DMS114 treated with DMSO at 0.1 percent for 48 hours (cell line): ENCODE data around the gene PCDHGA6.
"Not testable (repeated sequence)": the region's sequence is repeated elsewhere in the genome, so short reads cannot be mapped to it uniquely, and the experiment has no call there.

Source experiments
- DNase-seq: peaks from one replicate; lab custom pipeline; 2025; ENCODE audit not compliant: unreplicated experiment; lab: John Stamatoyannopoulos, UW

Gene PCDHGA6

DNA sequence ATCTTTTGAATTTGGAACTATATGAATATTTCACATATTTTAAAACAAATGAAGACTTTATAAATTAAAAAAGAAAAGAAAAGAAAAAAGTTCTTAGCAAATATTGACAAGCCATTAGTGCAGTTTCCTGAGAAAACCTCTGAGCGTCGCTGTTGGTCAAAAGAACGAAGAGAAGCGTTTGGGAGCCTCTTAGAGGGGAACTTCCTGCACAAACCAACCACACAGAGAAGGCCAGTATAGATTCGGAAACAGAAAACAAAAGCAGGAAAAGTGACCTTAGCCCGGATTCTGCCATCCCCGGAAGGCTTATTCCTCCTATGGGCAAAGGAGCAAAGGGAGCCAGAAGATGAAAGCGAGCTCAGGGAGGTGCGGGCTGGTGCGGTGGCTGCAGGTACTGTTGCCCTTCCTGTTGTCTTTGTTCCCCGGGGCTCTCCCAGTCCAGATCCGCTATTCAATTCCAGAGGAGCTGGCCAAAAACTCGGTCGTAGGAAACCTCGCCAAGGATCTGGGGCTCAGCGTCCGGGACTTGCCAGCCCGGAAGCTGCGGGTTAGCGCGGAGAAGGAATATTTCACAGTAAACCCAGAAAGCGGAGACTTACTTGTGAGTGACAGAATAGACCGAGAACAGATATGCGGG is 13.8 kb upstream of the PCDHGA6 start, which contains the start of gene PCDHGB2:
Gene PCDHGB2, plus strand, starts transcription at position 205 of the 637 bp plus-strand sequence. Its CDS starts 142 bp downstream, at position 347.
- DNase-seq, result no peak

GRCh38 chr5:141360685-141361084 is 13.0 kb upstream of the PCDHGA6 start:
- DNase-seq, result no peak

GRCh38 chr5:141362719-141363118 is 11.0 kb upstream of the PCDHGA6 start:
- DNase-seq, result no peak

DNA sequence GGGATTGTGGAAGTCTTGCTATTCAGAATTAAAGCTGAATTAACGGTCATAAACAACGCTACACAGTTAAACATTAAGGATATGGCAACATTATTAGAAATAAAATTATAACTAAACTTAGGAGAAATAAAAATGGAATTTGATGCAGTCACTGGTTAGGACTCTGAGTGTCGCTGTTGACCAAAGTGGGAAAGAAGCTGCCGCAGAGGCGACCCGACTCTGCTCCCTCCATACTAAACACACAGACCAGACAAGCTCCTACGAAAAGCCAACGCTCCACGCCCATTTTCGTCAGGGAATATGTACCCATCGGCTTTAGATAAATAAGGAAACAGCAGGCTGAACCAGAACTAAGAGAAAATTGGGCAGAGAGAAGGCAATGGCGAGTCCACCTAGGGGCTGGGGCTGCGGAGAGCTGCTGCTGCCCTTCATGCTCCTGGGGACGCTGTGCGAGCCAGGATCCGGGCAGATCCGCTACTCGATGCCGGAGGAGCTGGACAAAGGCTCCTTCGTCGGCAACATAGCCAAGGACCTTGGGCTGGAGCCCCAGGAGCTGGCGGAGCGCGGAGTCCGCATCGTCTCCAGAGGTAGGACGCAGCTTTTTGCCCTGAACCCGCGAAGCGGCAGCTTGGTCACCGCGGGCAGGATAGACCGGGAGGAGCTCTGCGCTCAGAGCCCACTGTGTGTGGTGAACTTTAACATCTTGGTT is 9.6 kb upstream of the PCDHGA6 start, which contains the start of gene PCDHGA5:
Gene PCDHGA5, plus strand, starts transcription at position 211 of the 709 bp plus-strand sequence. Its CDS starts 169 bp downstream, at position 380.
- peak; percentile 36 for DNase-seq

DNA sequence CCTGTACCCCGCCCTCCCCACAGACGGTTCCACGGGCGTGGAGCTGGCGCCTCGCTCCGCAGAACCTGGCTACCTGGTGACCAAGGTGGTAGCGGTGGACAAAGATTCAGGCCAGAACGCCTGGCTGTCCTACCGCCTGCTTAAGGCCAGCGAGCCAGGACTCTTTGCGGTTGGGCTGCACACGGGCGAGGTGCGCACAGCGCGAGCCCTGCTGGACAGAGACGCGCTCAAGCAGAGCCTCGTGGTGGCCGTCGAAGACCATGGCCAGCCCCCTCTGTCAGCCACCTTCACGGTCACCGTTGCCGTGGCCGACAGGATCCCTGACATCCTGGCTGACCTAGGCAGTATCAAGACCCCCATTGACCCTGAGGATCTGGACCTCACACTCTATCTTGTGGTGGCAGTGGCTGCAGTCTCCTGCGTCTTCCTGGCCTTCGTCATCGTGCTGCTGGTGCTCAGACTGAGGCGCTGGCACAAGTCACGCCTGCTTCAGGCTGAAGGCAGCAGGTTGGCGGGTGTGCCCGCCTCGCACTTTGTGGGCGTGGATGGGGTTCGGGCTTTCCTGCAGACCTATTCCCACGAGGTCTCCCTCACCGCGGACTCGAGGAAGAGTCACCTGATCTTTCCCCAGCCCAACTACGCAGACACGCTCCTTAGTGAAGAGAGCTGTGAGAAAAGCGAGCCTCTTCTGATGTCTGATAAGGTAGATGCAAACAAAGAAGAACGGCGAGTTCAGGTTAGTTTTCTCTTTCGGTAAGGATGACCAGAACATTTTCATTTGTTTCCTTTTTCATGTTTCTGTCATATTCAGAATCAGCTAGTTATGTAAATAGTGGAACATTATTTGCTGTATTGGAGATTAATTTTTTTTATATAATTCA is 7.4 kb upstream of the PCDHGA6 start:
- no peak for DNase-seq

DNA sequence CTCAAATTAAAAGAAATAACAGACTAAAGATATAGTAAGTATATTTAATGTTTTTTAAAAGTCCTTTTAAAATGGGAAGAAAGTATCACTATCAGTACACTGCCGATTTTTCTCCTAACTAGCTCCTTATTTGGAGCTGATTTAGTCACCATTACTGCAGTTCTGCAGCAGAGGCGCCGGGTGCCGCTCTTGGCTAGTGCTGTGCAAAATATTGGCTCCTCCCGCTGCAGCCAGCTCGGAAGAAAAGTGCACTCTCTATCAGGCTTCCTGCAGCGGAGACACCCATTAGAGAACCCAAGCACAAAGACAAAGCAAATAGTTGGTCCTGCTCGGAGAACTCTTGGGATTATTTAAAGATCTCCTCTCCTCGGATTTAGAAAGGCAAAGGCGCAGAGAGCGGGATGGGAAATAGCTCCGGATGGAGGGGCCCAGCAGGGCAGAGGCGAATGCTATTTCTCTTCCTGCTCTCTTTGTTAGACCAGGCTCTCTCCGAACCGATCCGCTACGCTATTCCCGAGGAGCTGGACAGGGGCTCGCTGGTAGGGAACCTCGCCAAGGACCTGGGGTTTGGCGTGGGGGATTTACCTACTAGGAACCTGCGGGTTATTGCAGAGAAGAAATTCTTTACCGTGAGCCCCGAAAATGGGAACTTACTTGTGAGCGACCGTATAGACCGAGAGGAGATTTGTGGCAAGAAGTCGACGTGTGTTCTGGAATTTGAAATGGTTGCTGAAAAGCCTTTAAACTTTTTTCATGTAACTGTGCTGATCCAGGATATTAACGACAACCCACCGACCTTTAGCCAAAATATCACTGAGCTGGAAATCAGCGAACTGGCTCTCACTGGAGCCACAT is 3.5 kb upstream of the PCDHGA6 start, which contains the start of gene PCDHGB3:
Gene PCDHGB3, plus strand, starts transcription at position 249 of the 855 bp plus-strand sequence. Its CDS starts 153 bp downstream, at position 402.
- DNase-seq, result no peak

DNA sequence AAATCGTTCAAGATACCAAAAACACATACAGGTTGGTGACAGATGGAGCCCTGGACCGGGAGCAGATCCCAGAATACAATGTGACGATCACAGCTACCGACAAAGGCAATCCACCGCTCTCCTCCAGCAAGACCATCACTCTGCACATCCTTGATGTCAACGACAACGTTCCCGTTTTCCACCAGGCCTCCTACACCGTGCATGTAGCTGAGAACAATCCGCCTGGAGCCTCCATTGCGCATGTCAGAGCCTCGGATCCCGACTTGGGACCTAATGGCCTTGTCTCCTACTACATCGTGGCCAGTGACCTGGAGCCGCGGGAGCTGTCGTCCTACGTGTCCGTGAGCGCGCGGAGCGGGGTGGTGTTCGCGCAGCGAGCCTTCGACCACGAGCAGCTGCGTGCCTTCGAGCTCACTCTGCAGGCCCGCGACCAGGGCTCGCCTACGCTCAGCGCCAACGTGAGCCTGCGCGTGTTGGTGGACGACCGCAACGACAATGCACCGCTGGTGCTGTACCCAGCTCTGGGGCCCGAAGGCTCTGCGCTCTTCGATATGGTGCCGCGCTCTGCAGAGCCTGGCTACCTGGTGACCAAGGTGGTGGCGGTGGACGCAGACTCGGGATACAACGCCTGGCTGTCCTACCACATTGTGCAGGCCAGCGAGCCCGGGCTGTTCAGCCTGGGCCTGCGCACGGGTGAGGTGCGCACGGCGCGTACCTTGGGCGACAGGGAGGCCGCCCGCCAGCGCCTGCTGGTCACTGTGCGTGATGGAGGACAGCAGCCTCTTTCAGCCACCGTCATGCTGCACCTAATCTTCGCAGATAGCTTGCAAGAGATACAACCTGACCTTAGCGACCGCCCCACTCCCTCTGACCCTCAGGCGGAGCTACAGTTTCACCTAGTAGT is 1.9 kb upstream of the PCDHGA6 start:
- no peak for DNase-seq

GRCh38 chr5:141374627-141375026 is 936 bp downstream of the PCDHGA6 start:
- DNase-seq, result no peak

- DNase-seq, result not testable (repeated sequence)
Measured at GRCh38 chr5:141375444-141376155, 1.9 kb downstream of the PCDHGA6 start.

- no peak for DNase-seq
Measured at GRCh38 chr5:141382469-141383294, 9.0 kb downstream of the PCDHGA6 start, which contains the start of gene PCDHGA7. Gene PCDHGA7 (plus strand): TSS chr5:141382742. CDS start chr5:141382900, 158 bp downstream.

DNA sequence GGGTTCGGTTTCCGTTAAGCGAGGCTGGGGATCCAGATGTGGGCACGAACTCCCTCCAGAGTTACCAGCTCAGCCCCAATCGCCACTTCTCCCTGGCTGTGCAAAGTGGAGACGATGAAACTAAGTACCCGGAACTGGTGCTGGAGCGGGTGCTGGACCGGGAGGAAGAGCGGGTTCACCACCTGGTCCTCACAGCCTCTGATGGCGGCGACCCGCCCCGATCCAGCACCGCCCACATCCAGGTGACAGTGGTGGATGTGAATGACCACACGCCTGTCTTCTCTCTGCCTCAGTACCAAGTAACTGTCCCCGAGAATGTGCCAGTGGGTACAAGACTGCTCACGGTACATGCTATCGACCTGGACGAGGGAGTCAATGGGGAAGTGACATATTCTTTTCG is 9.7 kb downstream of the PCDHGA6 start:
- no peak for DNase-seq

- no peak for DNase-seq
Measured at GRCh38 chr5:141384471-141385267, 11.0 kb downstream of the PCDHGA6 start.

- not testable (repeated sequence) for DNase-seq
Measured at GRCh38 chr5:141387557-141388311, 14.0 kb downstream of the PCDHGA6 start, which contains the start of gene PCDHGB4. Gene PCDHGB4 (plus strand): TSS chr5:141387698. CDS start chr5:141387885, 187 bp downstream.

GRCh38 chr5:141388661-141389060 is 15.0 kb downstream of the PCDHGA6 start:
- DNase-seq, result no peak

GRCh38 chr5:141389153-141390042 is 15.7 kb downstream of the PCDHGA6 start:
- no peak for DNase-seq
